Fibroblast of skin of abdomen (primary cell): ENCODE results near the gene PTP4A2.

Experiments
- DNase-seq: peaks from one replicate; pipeline ENCODE4 v3.0.0-alpha.2; 2013

Gene PTP4A2

GRCh38 chr1:31883357-31883942, 54.7 kb downstream of the PTP4A2 start:
- no peak for DNase-seq

GRCh38 chr1:31881688-31882000, 56.5 kb downstream of the PTP4A2 start:
- DNase-seq: no peak

GRCh38 chr1:31880957-31881687, 57.0 kb downstream of the PTP4A2 start:
- DNase-seq: no peak

GRCh38 chr1:31879981-31880608, 58.1 kb downstream of the PTP4A2 start:
- DNase-seq: no peak

DNA sequence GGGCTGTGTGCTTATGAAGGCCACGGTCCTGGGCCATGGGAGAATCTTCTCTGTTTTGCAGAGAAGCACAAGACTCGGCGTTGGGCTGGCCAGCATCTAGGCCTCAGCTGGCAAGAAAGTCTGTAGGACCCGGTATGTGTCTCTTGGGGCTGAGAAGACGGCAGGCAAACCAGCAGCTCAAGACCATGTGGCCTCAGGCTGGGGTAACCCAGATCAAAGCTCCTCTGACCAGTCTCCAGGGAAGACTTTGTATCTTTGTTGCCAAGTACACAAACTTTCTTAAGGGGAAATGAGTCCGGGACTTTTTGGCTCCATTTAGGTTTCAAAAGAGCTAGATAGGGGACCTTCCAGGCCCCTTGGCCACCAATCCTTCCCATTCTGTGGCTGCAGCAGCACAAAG, 60.1 kb downstream of the PTP4A2 start:
- no peak for DNase-seq

- no peak for DNase-seq
These were observed 60.6 kb downstream of the PTP4A2 start for GRCh38 chr1:31877544-31877943.

- DNase-seq: no peak
These were observed 62.4 kb downstream of the PTP4A2 start for GRCh38 chr1:31875636-31876236.

- no peak for DNase-seq
These were observed 63.2 kb downstream of the PTP4A2 start for GRCh38 chr1:31874942-31875341.

- DNase-seq: no peak
These were observed 65.2 kb downstream of the PTP4A2 start for GRCh38 chr1:31872658-31873636.

GRCh38 chr1:31871703-31872102, 66.5 kb downstream of the PTP4A2 start:
- DNase-seq: no peak

- DNase-seq: no peak
These were observed 68.0 kb downstream of the PTP4A2 start for GRCh38 chr1:31870086-31870736.

DNA sequence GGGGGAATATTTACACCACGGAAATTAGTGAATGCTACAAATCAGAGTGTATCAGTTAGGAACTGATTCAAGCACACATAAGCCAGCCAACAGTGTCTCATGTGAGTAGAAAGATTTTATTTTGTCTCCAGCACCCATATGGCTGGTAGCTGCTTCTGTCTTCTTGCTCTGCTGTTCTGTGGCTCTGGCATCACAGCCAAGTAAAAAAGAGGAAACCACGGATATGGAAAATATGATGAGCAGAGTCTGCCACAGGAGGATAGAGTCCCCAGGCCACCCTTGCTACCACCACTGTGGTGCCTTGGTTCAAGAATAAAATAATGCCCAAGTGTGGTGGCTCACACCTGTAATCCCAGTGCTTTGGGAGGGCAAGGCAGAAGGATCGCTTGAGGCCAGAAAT, 68.7 kb downstream of the PTP4A2 start:
- DNase-seq: no peak

DNA sequence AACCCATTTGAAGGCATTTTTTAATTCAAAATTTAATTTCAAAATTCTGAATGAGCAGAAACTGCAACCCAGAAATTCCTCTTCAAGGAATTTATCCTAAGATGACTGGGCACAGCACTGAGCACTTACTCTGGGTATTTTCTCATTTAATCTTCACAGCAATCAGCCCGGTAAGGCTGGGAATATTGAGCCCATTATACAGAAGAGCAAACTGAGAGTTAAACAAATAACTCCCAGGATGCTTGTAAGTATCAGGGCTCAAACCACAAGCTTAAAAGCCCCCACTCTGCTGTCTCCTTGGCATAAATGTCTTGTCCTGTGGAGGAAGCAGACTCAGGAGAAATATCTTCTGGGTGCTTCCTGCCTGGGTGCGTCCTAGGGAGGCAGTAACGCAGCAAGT, 69.3 kb downstream of the PTP4A2 start:
- DNase-seq: no peak

DNA sequence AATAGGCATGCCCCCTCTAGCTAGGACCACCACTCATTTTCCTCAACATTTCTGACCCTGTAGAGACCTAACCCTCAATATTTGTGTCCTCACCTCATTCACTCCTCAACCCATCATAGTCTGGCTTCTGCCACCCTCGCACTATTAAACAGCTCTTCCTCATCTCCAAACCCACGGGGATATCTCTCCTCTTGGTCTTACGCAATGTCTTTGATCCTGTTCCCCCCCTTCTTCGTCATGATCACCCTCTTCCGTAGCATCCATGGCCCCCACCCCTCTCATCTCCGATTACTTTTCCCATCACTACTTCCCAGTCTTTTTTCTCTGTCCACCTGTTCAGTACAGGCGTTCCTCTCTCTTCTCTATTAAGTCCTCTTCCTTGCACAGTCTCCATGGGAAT, 70.6 kb downstream of the PTP4A2 start:
- no peak for DNase-seq

DNA sequence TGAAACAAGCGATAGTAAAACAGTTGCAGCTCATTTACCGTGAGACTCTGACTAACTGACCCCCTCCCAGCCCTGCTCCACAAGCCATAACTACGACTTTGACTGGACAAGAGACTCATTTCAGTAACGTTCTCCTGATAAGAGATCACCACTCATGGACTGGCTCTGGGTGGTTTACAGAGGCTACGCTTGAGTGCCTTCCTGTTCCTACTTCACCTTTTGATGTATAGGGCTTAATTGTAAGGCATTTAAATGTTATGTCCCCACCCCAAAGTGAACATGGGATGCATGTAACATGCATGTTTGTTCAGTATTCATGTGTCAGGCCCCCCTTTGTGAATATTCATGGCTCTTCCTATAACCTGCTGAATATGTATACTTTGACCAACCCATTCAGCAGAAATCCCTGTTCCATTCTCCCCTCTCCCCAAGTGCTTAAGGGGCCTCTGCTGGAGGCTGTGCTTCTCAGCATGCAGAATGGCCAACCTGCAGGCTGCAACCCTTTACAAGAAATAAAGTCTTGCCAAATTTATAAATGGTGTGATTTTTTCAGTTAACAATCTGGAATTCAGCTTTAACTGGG, 71.6 kb downstream of the PTP4A2 start:
- DNase-seq: no peak

GRCh38 chr1:31865728-31866449, 72.3 kb downstream of the PTP4A2 start:
- DNase-seq: no peak

- no peak for DNase-seq
These were observed 76.1 kb downstream of the PTP4A2 start for GRCh38 chr1:31862071-31862470.

DNA sequence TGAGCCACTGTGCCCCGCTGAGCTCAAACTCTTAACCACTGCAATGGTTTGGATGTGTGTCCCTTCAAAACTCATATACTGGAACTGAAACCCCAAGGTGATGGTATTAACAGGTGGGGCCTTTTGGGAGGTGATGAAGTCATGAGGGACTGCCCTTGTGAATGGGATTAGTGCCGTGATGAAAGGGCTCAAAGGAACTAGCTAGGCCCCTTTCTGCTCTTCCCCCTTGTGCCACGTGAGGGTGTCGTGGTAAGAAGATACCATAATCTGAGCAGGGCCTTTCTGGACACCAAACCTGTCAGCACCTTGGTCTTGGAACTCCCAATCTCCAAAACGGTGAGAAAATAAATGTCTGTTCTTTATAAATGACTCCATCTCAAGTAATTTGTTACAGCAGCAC, 76.8 kb downstream of the PTP4A2 start:
- no peak for DNase-seq

- no peak for DNase-seq
These were observed 77.6 kb downstream of the PTP4A2 start for GRCh38 chr1:31860581-31860980.

- no peak for DNase-seq
These were observed 78.4 kb downstream of the PTP4A2 start for GRCh38 chr1:31859719-31860118.

- no peak for DNase-seq
These were observed 79.1 kb downstream of the PTP4A2 start for GRCh38 chr1:31859044-31859443.
